Measurements from ENCODE around the gene TREM2. TPM values are rescaled to one million over a fixed set of nuclear protein-coding genes. Genes with fewer than 3 reads are reported as not detected.

The TREM2 gene
- total RNA-seq, 1 donor from 2014 or later: not detected

GRCh38 chr6:41184761-41185160, 21.8 kb upstream of the TREM2 start:
- no peak for DNase-seq (ENCODE audit: low read depth in 2 of 2)

DNA sequence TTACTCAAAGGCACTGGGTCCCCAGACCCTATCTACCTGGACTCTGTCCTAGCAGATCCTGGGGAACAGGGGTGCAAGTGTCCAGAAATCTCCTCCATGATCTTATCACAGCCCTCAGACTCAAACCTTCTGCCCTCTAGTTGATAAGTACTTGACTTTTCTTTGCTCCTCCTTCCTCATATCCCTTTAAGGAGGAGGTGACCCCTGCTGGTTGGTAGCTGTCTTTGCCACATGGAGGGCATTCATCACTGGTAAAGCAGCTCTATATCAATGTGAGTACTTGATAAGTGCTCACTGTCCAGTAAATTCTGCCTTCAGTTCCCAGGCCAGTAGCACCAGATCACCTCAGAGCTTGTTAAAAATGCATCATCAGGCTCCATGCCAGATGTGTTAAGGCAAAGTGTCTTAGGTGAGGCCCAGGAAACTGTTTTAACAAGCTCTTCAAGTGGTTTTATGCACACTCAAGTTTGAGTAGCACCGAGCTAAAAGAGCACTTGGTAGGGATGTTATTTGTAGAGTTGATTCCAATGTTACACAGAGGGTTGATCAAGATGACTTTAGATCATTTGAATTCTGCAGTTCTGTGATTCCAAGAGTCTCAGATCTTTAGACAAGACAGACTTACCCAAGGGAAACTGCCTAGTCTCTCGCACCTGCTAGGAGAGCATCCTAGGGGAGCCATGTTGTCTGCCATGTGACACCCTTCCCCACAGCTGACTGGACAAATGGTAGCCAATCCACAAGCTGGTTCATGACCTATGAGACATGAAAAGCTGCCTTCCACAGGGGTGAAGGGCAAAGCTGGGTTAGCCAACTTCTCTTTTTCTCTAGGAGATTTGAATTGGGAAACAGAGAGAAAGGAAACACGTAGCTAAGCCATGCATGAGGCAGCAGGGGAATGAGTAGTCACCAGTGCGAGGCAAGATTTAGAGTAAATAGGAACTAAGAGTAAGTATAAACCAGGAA, 19.4 kb upstream of the TREM2 start:
- peak; percentile 49 to 80 for DNase-seq (ENCODE audit: low read depth in 2 of 2)

- DNase-seq (ENCODE audit: low read depth in 2 of 2): no peak
These were observed 18.6 kb upstream of the TREM2 start for GRCh38 chr6:41181566-41181965.

GRCh38 chr6:41179163-41179562, 16.2 kb upstream of the TREM2 start:
- DNase-seq (ENCODE audit: low read depth in 2 of 2): no peak

GRCh38 chr6:41177695-41178094, 14.8 kb upstream of the TREM2 start:
- DNase-seq (ENCODE audit: low read depth in 2 of 2): no peak

- DNase-seq (ENCODE audit: low read depth in 2 of 2): no peak
These were observed 14.4 kb upstream of the TREM2 start for GRCh38 chr6:41177287-41177686.

DNA sequence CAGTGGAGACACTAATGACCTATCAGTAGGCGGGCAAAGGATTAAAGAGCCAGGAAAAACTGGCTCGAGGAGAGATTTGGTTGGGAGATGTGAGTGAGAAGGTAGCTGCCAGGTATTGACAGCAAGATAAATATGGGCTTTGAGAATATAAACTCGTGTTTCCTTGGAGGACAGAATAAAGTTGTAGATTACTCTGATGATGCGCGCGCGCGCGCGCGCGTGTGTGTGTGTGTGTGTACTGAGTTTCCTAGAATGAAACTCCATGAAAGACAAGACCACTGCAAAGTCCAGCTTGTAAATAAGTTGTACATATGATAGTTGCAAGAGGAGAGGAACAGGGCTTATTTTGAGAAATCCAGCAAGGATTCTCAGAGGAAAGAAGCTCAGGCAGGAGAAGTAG, 13.3 kb upstream of the TREM2 start:
- no peak for DNase-seq (ENCODE audit: low read depth in 2 of 2)

DNA sequence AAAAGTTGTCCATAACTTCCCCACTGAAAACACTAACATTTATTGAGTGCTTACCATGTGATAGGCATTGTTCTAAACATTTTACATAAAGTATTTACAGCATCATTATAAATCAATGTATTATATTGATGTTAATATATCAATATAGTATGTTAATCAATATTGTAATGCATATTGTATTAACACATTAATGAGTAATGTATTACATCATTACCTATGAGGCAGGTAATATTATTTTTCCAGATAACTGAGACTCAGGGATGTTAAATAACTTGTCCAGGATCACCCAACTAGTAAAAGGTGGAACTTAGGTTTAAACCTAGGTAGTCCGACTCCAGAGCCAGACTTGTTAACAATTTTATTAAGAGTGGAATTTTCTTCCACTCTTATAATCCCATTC, 12.2 kb upstream of the TREM2 start:
- DNase-seq (ENCODE audit: low read depth in 2 of 2): no peak

GRCh38 chr6:41174610-41175009, 11.7 kb upstream of the TREM2 start:
- DNase-seq (ENCODE audit: low read depth in 2 of 2): no peak

DNA sequence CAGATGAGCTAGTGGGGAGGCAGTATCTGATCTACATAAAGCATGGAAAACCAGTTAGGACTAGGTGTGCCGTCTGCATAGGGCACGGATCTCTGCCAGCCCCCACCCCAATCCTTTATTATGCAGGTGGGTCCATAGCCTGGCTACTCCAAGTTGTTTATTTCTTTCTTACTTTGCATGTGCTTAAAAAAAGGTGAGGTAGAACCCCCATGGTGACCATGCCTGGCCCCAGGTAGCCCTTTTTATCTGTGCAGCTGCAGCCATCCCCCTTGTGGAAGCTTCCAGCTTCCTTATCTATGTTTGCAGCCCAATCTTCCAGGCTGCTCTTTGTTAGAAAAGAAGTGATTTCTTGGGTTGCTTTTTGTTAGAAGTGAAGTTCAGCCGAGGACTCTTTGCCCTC, 9.0 kb upstream of the TREM2 start:
- no peak for DNase-seq (ENCODE audit: low read depth in 2 of 2)

DNA sequence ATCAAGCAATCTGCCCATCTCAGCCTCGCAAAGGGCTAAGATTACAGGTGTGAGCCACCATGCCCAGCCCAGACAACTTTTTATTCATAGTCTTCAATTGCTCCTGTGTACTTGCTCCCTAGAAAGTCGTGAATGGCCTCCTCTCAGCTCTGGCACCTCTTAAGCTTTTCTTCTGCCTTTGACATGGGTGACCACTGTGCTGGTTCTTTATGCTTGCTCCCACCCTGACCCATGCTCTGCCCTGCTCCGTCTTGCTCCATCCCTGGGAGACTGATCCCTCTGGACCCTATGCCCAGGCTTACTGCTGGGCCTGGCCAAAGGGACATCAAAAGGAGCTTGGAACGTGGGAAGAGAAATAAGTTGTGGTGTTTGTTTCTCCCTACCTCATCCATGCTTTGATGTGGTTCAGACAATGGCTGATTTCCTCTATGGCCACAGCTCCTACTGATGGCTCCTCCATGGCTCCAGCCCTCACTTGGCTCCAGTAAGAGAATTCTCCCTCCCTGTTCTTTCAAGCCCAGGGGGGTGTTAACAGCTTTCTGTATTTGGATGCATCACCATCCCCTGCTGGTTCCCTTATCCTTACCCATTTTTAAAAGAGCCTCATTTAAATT, 7.7 kb upstream of the TREM2 start:
- DNase-seq (ENCODE audit: low read depth in 2 of 2): no peak

DNA sequence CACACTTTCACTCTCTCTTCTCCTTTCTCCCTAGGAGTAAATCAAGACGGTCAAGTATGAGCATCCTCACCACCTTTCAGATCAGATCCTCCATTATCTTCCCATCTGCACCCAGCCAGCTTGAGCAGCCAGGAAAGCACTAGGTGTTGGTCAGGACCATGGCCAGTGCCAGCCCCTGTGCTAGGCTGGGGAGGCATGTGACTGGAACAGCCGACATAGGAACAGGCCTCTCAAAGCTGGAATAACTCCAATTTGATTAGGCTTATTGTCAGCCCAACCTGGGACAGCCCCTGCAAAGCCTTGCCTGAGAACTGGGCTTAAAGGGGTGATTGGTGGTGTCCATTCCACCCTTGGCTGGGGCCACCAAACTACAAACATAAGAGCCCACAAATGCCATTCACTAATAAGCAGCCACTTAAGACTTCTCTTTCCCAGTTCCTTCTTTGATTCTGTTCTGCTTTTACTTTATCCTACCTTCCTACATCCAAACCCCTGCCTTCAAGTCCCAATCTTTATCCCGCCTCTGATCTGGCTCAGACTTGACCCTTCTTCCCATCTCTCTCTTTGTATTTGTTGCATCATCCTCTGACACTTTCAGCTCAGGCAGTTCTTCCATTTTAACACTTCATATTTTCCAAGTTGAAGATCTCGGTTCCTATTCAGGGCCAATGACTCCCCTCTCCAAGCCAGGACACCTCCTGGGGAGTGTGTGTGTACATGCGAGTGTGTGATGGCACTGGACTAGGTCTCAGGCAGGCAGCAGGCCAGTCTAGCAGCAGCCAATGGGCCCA, 4.5 kb upstream of the TREM2 start:
- DNase-seq (ENCODE audit: low read depth in 2 of 2): peak; percentile 44 to 45

GRCh38 chr6:41164551-41165120, 1.7 kb upstream of the TREM2 start:
- no peak for DNase-seq (ENCODE audit: low read depth in 2 of 2)

GRCh38 chr6:41163419-41163717, 452 bp upstream of the TREM2 start:
- DNase-seq (ENCODE audit: low read depth in 2 of 2): no peak

GRCh38 chr6:41161851-41162552, 914 bp downstream of the TREM2 start:
- DNase-seq (ENCODE audit: low read depth in 2 of 2): no peak

DNA sequence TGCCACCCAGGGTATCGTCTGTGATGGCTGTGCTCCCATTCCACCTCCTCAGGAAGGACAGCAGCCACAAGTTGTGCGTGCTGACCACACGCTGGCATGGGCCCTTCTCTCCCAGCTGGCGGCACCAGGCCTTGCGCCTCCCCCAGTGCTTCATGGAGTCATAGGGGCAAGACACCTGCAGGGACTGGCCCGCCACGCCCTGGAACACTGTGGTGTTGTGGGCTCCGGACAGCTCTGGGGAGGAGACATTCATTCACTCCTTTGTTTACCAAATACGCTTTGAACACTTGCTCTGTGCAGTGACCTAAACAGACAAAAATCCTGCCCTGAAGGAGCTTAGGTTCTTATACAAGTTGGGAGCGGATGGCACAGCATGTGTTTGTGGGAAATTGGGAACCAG, 1.5 kb downstream of the TREM2 start:
- no peak for DNase-seq (ENCODE audit: low read depth in 2 of 2)

GRCh38 chr6:41160933-41161332, 2.0 kb downstream of the TREM2 start:
- DNase-seq (ENCODE audit: low read depth in 2 of 2): no peak

- DNase-seq (ENCODE audit: low read depth in 2 of 2): no peak
These were observed 3.4 kb downstream of the TREM2 start for GRCh38 chr6:41159415-41160082.

- DNase-seq (ENCODE audit: low read depth in 2 of 2): no peak
These were observed 5.6 kb downstream of the TREM2 start for GRCh38 chr6:41157323-41157722.

- DNase-seq (ENCODE audit: low read depth in 2 of 2): no peak
These were observed 6.1 kb downstream of the TREM2 start for GRCh38 chr6:41156771-41157170.

DNA sequence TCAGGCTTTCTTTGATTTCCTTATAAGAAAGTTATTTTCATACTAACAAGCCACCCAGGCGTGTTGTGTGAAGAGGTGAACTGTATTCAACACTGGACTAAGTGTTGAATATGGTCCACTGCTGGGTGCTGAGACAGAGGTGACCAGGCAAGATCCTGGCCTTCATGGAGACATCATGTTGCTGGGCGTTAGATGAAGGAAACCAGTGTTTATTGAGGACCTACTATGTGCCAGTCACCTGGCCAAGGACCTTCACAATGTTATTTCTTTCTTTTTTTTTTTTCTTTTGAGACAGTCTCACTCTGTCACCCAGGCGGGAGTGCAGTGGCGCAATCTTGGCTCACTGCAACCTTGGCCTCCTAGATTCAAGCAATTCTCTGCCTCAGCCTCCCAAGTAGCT, 6.9 kb downstream of the TREM2 start:
- no peak for DNase-seq (ENCODE audit: low read depth in 2 of 2)

Measured in lung microvascular endothelial cell (primary cell).